Measurements from ENCODE around the gene TDRD10.
A peak's percentile ranks its signal among the peaks of the same experiment; 100 is the strongest.
"Not testable (repeated sequence)": the region's sequence is repeated elsewhere in the genome, so short reads cannot be mapped to it uniquely, and the experiment has no call there.

Gene TDRD10

DNA sequence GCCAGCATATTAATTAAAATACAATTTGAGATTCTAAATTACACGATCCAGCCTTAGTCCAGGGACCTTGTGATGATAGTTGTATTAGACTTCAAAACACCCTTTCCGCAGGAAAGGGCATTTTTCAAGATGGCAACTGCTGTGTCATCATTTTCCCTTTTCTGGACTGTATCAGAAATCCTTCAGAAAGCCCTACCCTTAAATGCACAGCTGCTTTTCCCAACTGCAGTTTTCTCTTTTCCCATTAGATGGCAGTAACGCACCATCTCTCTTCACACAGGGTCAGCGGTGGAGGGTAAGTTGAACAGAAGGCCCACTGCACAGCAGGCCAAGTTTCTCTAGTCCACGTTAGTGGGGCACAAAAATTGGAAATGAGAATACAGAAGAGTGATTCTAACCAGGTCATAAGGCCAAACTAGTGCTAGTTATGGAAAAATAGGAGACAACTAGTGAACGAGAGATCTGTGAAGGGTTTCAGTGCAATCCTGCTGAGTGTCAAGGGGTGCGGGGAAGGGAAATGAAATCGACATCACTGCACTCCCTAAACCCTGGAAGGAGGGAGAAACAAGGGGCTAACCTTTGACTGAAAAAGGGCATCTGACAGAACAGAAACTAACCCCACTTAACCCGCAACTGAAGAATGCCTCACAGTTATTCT is 22.1 kb upstream of the TDRD10 start:
- TF ChIP-seq, protein P1, sequence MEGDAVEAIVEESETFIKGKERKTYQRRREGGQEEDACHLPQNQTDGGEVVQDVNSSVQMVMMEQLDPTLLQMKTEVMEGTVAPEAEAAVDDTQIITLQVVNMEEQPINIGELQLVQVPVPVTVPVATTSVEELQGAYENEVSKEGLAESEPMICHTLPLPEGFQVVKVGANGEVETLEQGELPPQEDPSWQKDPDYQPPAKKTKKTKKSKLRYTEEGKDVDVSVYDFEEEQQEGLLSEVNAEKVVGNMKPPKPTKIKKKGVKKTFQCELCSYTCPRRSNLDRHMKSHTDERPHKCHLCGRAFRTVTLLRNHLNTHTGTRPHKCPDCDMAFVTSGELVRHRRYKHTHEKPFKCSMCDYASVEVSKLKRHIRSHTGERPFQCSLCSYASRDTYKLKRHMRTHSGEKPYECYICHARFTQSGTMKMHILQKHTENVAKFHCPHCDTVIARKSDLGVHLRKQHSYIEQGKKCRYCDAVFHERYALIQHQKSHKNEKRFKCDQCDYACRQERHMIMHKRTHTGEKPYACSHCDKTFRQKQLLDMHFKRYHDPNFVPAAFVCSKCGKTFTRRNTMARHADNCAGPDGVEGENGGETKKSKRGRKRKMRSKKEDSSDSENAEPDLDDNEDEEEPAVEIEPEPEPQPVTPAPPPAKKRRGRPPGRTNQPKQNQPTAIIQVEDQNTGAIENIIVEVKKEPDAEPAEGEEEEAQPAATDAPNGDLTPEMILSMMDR (IDR thresholded peaks at IDR 0.05; ENCODE audit: low read depth, low read length), result peak; percentile 91
- peak; percentile 60 for DNase-seq (ENCODE audit: extremely low read depth, low read depth)

DNA sequence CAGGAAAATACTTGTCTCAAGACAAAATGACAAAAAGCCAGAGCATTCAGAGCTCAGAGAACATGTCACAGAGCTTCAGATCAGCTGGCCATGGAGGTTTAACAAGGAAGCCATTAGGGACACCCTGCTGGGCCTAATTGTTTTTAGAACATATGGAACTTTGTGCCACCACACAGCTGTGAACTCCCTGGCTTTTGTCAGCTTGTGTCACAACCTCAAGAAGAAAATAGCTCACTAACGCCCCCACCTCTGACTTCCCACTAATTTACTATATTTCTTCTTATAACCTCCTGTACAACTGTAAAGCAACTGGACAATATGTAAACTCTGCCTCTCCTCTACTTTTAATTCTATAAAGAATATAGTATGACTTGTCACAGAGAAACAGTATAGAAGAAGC is 21.0 kb upstream of the TDRD10 start:
- TF ChIP-seq, protein P1 (IDR thresholded peaks at IDR 0.05; ENCODE audit: low read depth, low read length), result no peak
- no peak for DNase-seq (ENCODE audit: extremely low read depth, low read depth)

DNA sequence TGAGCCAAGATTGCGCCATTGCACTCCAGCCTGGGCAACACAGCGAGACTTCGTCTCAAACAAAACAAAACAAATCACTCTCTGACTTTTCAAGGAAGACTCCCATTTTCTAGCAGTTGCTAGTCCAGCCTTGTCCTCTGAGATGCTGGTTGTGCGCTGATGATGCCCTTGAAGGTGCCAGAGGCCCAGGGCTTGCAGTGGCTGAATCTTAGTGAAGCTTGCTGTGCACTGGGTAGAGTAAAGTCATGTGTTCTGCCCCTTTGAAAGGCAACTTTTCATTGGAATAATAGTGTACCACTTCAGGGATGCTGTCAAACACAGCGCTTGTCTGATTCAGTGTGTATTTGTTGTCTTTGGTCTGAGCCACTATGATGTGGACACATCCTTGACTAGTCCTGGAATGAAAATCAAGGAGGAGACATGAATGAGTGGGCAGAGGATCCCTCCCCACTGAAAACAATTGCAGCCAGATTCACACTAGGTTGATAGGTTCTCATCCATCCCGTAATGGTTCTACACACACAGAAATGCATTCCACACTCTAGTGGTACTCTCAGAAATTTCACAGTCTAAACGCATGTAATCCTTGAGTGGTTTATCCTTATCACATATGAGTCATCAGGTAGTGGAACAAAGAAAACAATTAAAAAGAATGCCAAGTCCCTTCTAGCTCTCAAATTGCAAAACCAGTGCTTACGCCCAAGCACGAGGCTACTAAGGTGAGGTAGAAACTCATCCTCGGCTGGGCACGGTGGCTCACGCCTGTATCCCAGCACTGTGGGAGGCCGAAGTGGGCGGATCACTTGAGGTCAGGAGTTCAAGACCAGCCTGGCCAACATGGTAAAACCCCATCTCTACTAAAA is 17.8 kb upstream of the TDRD10 start:
- DNase-seq (ENCODE audit: extremely low read depth, low read depth), result no peak
- TF ChIP-seq, protein P1 (IDR thresholded peaks at IDR 0.05; ENCODE audit: low read depth, low read length), result no peak

DNA sequence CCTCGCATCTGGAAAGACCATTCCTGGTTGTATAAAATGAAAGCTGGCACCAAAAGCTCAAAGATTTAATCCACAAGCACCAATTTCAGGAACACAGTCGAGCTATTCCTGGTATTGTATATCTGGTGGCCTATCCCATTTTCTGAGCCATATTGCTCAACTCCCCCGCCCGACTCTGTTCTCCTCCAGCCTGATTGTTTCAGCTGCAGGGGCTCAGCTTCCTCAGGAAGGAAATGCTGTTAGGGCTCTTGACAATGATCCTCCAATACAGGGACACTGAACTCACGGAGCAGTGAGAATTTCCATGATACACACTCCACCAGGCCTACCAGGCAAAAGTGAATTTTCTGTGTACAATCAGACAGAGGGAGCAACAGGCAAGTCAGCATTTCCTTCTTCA is 16.9 kb upstream of the TDRD10 start:
- TF ChIP-seq, protein P1 (IDR thresholded peaks at IDR 0.05; ENCODE audit: low read depth, low read length), result no peak
- no peak for DNase-seq (ENCODE audit: extremely low read depth, low read depth)

DNA sequence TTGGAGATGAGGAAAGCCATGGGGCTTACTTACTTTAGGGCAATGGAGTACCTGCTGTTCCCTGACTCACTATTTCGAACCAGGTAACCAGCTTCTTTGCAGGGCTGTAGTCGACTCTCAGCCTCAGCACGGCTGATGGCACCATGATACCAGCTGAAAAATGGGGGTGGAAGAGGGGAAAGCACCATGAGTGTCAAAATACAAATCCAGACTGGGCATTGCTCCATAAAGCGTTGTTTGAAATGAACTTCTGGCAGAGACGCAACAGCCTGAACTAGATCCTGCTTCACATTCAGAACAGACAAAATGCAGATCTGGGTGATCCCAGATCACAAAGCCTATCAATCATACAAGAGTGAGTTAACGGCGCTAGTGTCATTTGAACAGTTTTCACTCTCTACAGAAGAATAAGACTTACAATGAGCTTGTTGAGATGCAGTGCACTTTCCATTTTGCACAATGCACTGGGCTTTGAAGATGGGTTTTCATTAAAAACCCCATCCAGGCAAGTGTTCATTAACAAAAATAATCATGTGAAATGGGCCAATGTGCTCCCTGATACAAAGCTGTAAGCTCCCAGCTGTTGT is 16.0 kb upstream of the TDRD10 start:
- DNase-seq (ENCODE audit: extremely low read depth, low read depth), result no peak
- TF ChIP-seq, protein P1 (IDR thresholded peaks at IDR 0.05; ENCODE audit: low read depth, low read length), result no peak

DNA sequence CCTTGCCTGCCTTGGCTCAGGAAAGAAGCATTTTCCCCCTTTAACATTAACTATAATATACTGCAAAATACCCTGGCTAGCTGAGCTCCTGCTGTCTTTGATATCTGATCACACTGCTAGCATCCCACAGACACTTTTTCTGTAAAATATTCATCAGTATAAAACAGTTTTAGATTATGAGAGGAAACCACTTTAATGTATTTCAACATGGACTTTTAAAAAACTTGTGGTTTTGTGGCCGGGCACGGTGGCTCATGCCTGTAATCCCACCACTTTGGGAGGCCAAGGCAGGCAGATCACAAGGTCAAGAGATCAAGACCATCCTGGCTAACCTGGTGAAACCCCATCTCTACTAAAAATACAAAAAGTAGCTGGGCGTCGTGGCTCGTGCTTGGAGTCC is 15.3 kb upstream of the TDRD10 start:
- DNase-seq (ENCODE audit: extremely low read depth, low read depth), result not testable (repeated sequence)

DNA sequence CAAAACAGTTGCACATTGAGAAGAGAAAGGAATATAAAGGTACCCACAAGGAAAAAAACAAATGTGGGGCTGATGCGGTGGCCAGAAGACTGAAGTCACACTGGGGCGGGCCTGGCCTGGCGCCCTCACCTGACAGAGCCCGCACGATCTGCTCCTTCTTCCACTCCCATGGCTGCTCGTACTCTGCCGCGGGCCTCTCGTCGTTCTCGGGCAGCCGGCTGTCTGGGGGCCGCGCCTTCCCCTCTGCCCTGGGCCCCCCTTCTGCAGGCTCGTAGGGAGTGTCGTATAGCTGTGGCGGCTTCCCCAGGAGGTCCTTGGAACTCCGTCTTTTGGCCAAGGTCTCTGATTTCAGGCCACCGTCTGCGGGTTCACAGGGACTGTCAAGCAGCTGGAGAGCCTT is 13.1 kb upstream of the TDRD10 start:
- DNase-seq (ENCODE audit: extremely low read depth, low read depth), result no peak
- TF ChIP-seq, protein P1 (IDR thresholded peaks at IDR 0.05; ENCODE audit: low read depth, low read length), result no peak

All from AG09319 (cell line).